Measurements from ENCODE around the gene SLC35B4.

The SLC35B4 gene

GRCh38 chr7:134255814-134256213 is 60.9 kb downstream of the SLC35B4 start:
- Mint-ChIP-seq H3K36me3 (ENCODE audit: low read depth) (no peaks in the 10 kb centered on the region), H3K27ac (no peak overlapping the region)
- intact Hi-C loops (cut with micrococcal nuclease), result no loop called here

GRCh38 chr7:134254311-134254710 is 62.4 kb downstream of the SLC35B4 start:
- H3K27ac Mint-ChIP-seq, result no peak overlapping the region
- intact Hi-C loops (cut with micrococcal nuclease), result no loop called here
- no peak overlapping the region for H3K4me3 Mint-ChIP-seq
- peaks cover 4% of the 10 kb centered on the region for H3K27me3 Mint-ChIP-seq
- no peaks in the 10 kb centered on the region for H3K36me3 Mint-ChIP-seq (ENCODE audit: low read depth)
- H3K4me1 Mint-ChIP-seq (ENCODE audit: low read depth), result peaks cover 13% of the 10 kb centered on the region
- H3K9me3 Mint-ChIP-seq, result no peaks in the 10 kb centered on the region

More at GRCh38 chr7:134255814-134256213, 60.9 kb downstream of the SLC35B4 start:
- Mint-ChIP-seq H3K9me3 (no peaks in the 10 kb centered on the region), H3K4me1 (ENCODE audit: low read depth) (peaks cover 13% of the 10 kb centered on the region), H3K4me3 (no peak overlapping the region), H3K27me3 (peaks cover 4% of the 10 kb centered on the region)

- Mint-ChIP-seq H3K4me1 (ENCODE audit: low read depth) (no peaks in the 10 kb centered on the region), H3K27me3 (peaks cover 1% of the 10 kb centered on the region), H3K4me3 (no peak overlapping the region), H3K9me3 (no peaks in the 10 kb centered on the region), H3K27ac (no peak overlapping the region), H3K36me3 (ENCODE audit: low read depth) (no peaks in the 10 kb centered on the region)
- intact Hi-C loops (cut with micrococcal nuclease), result no loop called here
These were observed 68.5 kb downstream of the SLC35B4 start for GRCh38 chr7:134248196-134248595.

- Mint-ChIP-seq H3K4me1 (ENCODE audit: low read depth) (no peaks in the 10 kb centered on the region), H3K27me3 (peaks cover 1% of the 10 kb centered on the region), H3K36me3 (ENCODE audit: low read depth) (no peaks in the 10 kb centered on the region), H3K27ac (no peak overlapping the region), H3K9me3 (no peaks in the 10 kb centered on the region), H3K4me3 (no peak overlapping the region)
- intact Hi-C loops (cut with micrococcal nuclease), result no loop called here
These were observed 70.0 kb downstream of the SLC35B4 start for GRCh38 chr7:134246761-134247160.

- H3K4me1 Mint-ChIP-seq (ENCODE audit: low read depth), result no peaks in the 10 kb centered on the region
- H3K36me3 Mint-ChIP-seq (ENCODE audit: low read depth), result no peaks in the 10 kb centered on the region
- H3K27me3 Mint-ChIP-seq, result peaks cover 1% of the 10 kb centered on the region
- intact Hi-C loops (cut with micrococcal nuclease), result no loop called here
- H3K27ac Mint-ChIP-seq, result no peak overlapping the region
- no peaks in the 10 kb centered on the region for H3K9me3 Mint-ChIP-seq
- H3K4me3 Mint-ChIP-seq, result no peak overlapping the region
These were observed 70.4 kb downstream of the SLC35B4 start for GRCh38 chr7:134246347-134246746.

DNA sequence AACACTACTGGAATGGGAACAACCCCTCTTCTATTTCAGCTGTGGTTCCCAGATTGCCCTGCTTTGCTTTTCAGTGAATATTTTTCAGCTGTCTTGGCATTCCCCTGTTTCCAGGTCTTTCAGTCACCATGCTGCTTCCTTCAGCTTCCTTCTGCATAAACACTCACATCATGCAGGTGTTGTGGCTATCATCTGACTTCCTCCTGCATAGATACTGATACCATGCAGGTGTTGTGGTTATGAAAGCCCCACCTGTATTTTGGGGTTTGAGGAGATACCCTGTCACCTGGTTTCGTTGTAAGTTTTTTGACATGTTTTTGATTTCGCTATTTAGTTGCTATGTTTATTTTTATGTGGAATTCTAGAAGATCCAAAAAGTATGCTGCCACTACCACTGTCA is 71.5 kb downstream of the SLC35B4 start:
- H3K27me3 Mint-ChIP-seq, result peaks cover 4% of the 10 kb centered on the region
- H3K9me3 Mint-ChIP-seq, result peaks cover 7% of the 10 kb centered on the region
- H3K36me3 Mint-ChIP-seq (ENCODE audit: low read depth), result no peaks in the 10 kb centered on the region
- no peak overlapping the region for H3K27ac Mint-ChIP-seq
- no peaks in the 10 kb centered on the region for H3K4me1 Mint-ChIP-seq (ENCODE audit: low read depth)
- intact Hi-C loops (cut with micrococcal nuclease), result no loop called here
- H3K4me3 Mint-ChIP-seq, result no peak overlapping the region
